ENCODE results near the gene PPP1R9B. TPM values are rescaled to one million over a fixed set of nuclear protein-coding genes. Genes with fewer than 3 reads are reported as not detected.

PPP1R9B gene
- total RNA-seq, 4 donors from 2014 or later = 9.2 to 65.3 (median 20.6) TPM

- Histone ChIP-seq H3K4me3 (no peak overlapping the region), H3K27ac (peak overlapping the region in 1 of 2 donors; percentile 96), H3K27me3 (no peaks in the 10 kb centered on the region), H3K4me1 (peaks cover 0 to 9% of the 10 kb centered on the region in 2 donors), H3K36me3 (no peaks in the 10 kb centered on the region), H3K9me3 (no peaks in the 10 kb centered on the region)
- intact Hi-C loops (cut with DNase I; ENCODE audit: low total_unique reads) = no loop called here
- no peak for DNase-seq
- TF ChIP-seq POLR2A (IDR thresholded peaks at IDR 0.05) = no peak
- TF ChIP-seq, protein P1, sequence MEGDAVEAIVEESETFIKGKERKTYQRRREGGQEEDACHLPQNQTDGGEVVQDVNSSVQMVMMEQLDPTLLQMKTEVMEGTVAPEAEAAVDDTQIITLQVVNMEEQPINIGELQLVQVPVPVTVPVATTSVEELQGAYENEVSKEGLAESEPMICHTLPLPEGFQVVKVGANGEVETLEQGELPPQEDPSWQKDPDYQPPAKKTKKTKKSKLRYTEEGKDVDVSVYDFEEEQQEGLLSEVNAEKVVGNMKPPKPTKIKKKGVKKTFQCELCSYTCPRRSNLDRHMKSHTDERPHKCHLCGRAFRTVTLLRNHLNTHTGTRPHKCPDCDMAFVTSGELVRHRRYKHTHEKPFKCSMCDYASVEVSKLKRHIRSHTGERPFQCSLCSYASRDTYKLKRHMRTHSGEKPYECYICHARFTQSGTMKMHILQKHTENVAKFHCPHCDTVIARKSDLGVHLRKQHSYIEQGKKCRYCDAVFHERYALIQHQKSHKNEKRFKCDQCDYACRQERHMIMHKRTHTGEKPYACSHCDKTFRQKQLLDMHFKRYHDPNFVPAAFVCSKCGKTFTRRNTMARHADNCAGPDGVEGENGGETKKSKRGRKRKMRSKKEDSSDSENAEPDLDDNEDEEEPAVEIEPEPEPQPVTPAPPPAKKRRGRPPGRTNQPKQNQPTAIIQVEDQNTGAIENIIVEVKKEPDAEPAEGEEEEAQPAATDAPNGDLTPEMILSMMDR (IDR thresholded peaks at IDR 0.05) = no peak
Observed at GRCh38 chr17:50180620-50181019, 30.1 kb upstream of the PPP1R9B start.

- no peaks in the 10 kb centered on the region for H3K27me3 ChIP-seq
- H3K27ac ChIP-seq = no peak overlapping the region
- H3K36me3 ChIP-seq = no peaks in the 10 kb centered on the region
- TF ChIP-seq, protein P1 (IDR thresholded peaks at IDR 0.05) = no peak
- no peak for TF ChIP-seq POLR2A (IDR thresholded peaks at IDR 0.05)
- H3K4me1 ChIP-seq = peaks cover 0 to 9% of the 10 kb centered on the region in 2 donors
- H3K4me3 ChIP-seq = no peak overlapping the region
- intact Hi-C loops (cut with DNase I; ENCODE audit: low total_unique reads) = no loop called here
- H3K9me3 ChIP-seq = no peaks in the 10 kb centered on the region
- no peak for DNase-seq
Observed at GRCh38 chr17:50180111-50180510, 29.6 kb upstream of the PPP1R9B start.

GRCh38 chr17:50177983-50178834 is 27.7 kb upstream of the PPP1R9B start:
- Histone ChIP-seq H3K36me3 (no peaks in the 10 kb centered on the region), H3K27ac (peak overlapping the region; percentile 82 to 88), H3K27me3 (no peaks in the 10 kb centered on the region), H3K4me3 (no peak overlapping the region), H3K4me1 (peaks cover 0 to 15% of the 10 kb centered on the region in 2 donors), H3K9me3 (no peaks in the 10 kb centered on the region)
- intact Hi-C loops (cut with DNase I; ENCODE audit: low total_unique reads) = no loop called here
- TF ChIP-seq, protein P1 (IDR thresholded peaks at IDR 0.05) = peak; percentile 55 to 60 (median 60)
- no peak for TF ChIP-seq POLR2A (IDR thresholded peaks at IDR 0.05)
- peak; percentile 70 to 76 for DNase-seq

GRCh38 chr17:50177476-50177875 is 27.0 kb upstream of the PPP1R9B start:
- peaks cover 0 to 17% of the 10 kb centered on the region in 2 donors for H3K4me1 ChIP-seq
- no peaks in the 10 kb centered on the region for H3K27me3 ChIP-seq
- intact Hi-C loops (cut with DNase I; ENCODE audit: low total_unique reads) = no loop called here
- peak overlapping the region; percentile 82 to 88 for H3K27ac ChIP-seq
- no peak overlapping the region for H3K4me3 ChIP-seq
- TF ChIP-seq, protein P1 (IDR thresholded peaks at IDR 0.05) = no peak
- no peak for TF ChIP-seq POLR2A (IDR thresholded peaks at IDR 0.05)
- DNase-seq = no peak
- no peaks in the 10 kb centered on the region for H3K36me3 ChIP-seq
- H3K9me3 ChIP-seq = no peaks in the 10 kb centered on the region

Measured in uterus (tissue), 4 donors.